K562 (cell line): ENCODE data around the gene OSGEP. TPM values are rescaled to one million over a fixed set of nuclear protein-coding genes. Genes with fewer than 3 reads are reported as not detected.

Source experiments
- ATAC-seq: fragments of 200-7000 bp; cut with Tn5 transposase; 3 replicates; pipeline ENCODE4 v1.9.1; 2020; ENCODE audit warnings: moderate library complexity
- BruUV-seq: library from RNA; stranded (reverse); fragments of 400-500 nt; replicated peaks from 2 replicates; lab custom pipeline; 2021; lab: Mats Ljungman, UMichigan
- CTCF ChIA-PET: fragments of 300-600 bp; formaldehyde crosslinking; extraction: SDS; loops from one replicate; lab custom pipeline; 2021; ENCODE audit warnings: low intra/inter-chr PET ratio; lab: Yijun Ruan, JAX
- POLR2A ChIA-PET: fragments of 300-600, 350-650 bp; sonication (Branson Sonifier 250); formaldehyde crosslinking; extraction: SDS; loops from one replicate; lab custom pipeline; 2021; ENCODE audit warnings: antibody characterized with exemption, inconsistent platforms; lab: Yijun Ruan, JAX
- DNase-seq, 4 experiments: peaks; one replicate each; pipeline versions ENCODE4 v3.0.0 to v3.0.0-alpha.2; 2011 to 2018; ENCODE audit warnings: low spot score in 3 of 4, mixed read lengths in 3 of 4; ENCODE audit errors: extremely low read depth in 1 of 4
- FAIRE-seq: peaks from 2 replicates; lab custom pipeline; 2011; peaks lifted over from hg19 to GRCh38; lab: Jason Lieb, UNC
- H2AFZ ChIP-seq: 2 replicates; pipeline ENCODE4 v1.6.0; 2011; ENCODE audit warnings: low read depth, low read length, control low read depth, inconsistent platforms
- H3K27ac ChIP-seq: fragments of 200-600 bp; 3 replicates; pipeline ENCODE4 v1.8.0; 2011; ENCODE audit warnings: low read depth, mild to moderate bottlenecking, control low read depth, inconsistent platforms, low read length, moderate library complexity, mixed read lengths; ENCODE audit errors: extremely low read depth
- H3K27me3 ChIP-seq, 2 experiments: fragments of 300-600 bp in 1 of 2; 2 replicates in 1 of 2; 3 replicates in 1 of 2; pipeline versions ENCODE4 v1.6.0 to v1.8.0; 2011; ENCODE audit warnings: inconsistent platforms in 2 of 2, low read length in 2 of 2, mild to moderate bottlenecking in 1 of 2, mixed read lengths in 1 of 2, moderate library complexity in 1 of 2; ENCODE audit not compliant: control insufficient read depth in 2 of 2, insufficient read depth in 2 of 2
- H3K36me3 ChIP-seq: fragments of 300-600 bp; 3 replicates; pipeline ENCODE4 v1.8.0; 2011; ENCODE audit warnings: mild to moderate bottlenecking, low read length, inconsistent platforms; ENCODE audit not compliant: control insufficient read depth, insufficient read depth
- H3K4me1 ChIP-seq, 2 experiments: fragments of 200-600 bp in 1 of 2; replicated peaks in 1 of 2; 2 replicates in 1 of 2; 3 replicates in 1 of 2; pipeline versions ENCODE4 v1.5.1 to v1.8.0; 2011; ENCODE audit warnings: inconsistent platforms in 2 of 2, low read length in 2 of 2, mild to moderate bottlenecking in 1 of 2, mixed read lengths in 1 of 2, moderate library complexity in 1 of 2; ENCODE audit not compliant: control insufficient read depth in 2 of 2, insufficient read depth in 2 of 2
- H3K4me2 ChIP-seq: 2 replicates; pipeline ENCODE4 v1.6.1; 2011; ENCODE audit warnings: low read length, control low read depth, inconsistent platforms, mixed read lengths; ENCODE audit not compliant: insufficient read depth
- H3K4me3 ChIP-seq: fragments of 200-600 bp; sonication (generic), shearing (Covaris generic); 2 replicates; pipeline ENCODE4 v1.5.1; 2016; ENCODE audit warnings: control low read depth, inconsistent platforms
- H3K79me2 ChIP-seq: fragments of 200-600 bp; 3 replicates; pipeline ENCODE4 v1.8.0; 2011; ENCODE audit warnings: low read length, inconsistent platforms; ENCODE audit not compliant: control insufficient read depth, insufficient read depth
- H3K9ac ChIP-seq, 2 experiments: 2 replicates each; pipeline versions ENCODE4 v1.6.0 to v1.6.1; 2011; ENCODE audit warnings: low read depth in 2 of 2, low read length in 2 of 2, control low read depth in 1 of 2, inconsistent platforms in 1 of 2, mild to moderate bottlenecking in 1 of 2, mixed read lengths in 1 of 2; ENCODE audit not compliant: insufficient read depth in 1 of 2
- H3K9me1 ChIP-seq: one replicate; pipeline ENCODE4 v1.6.0; 2011; ENCODE audit warnings: inconsistent platforms, mild to moderate bottlenecking, low read length, moderate library complexity; ENCODE audit not compliant: control insufficient read depth, insufficient read depth
- H3K9me3 ChIP-seq: replicated peaks from 2 replicates; pipeline ENCODE4 v1.5.1; 2011; ENCODE audit warnings: low read depth, low read length, inconsistent platforms; ENCODE audit not compliant: control insufficient read depth, insufficient read depth
- H4K20me1 ChIP-seq: replicated peaks from 2 replicates; pipeline ENCODE4 v1.6.1; 2011; ENCODE audit warnings: low read length, inconsistent platforms, mixed read lengths; ENCODE audit not compliant: control insufficient read depth, insufficient read depth
- CBFA2T2 ChIP-seq: fragments of 450-650 bp; conservative IDR thresholded peaks from 2 replicates; pipeline ENCODE4 v1.6.1; 2017; ENCODE audit warnings: mild to moderate bottlenecking
- CBFA2T3 ChIP-seq: fragments of 450-650 bp; IDR thresholded peaks from 2 replicates; pipeline ENCODE4 v1.6.1; 2017
- MEIS2 ChIP-seq: fragments of 450-650 bp; IDR thresholded peaks from 2 replicates; pipeline ENCODE4 v1.6.1; 2014; ENCODE audit warnings: mild to moderate bottlenecking; ENCODE audit not compliant: partially characterized antibody
- SNRNP70 ChIP-seq: fragments of 200-400 bp; formaldehyde crosslinking; optimal IDR thresholded peaks from 2 replicates; pipeline ENCODE3; 2017; ENCODE audit warnings: low read depth, low read length
- TAL1 ChIP-seq: fragments of 450-650 bp; IDR thresholded peaks from 2 replicates; pipeline ENCODE4 v1.6.1; 2016; ENCODE audit warnings: mild to moderate bottlenecking
- TCF3 ChIP-seq: sonication (generic); formaldehyde crosslinking; IDR thresholded peaks from 2 replicates; pipeline ENCODE4 v1.4.0; 2020; ENCODE audit warnings: mild to moderate bottlenecking, missing genetic modification reagents
- ZBED1 ChIP-seq: IDR thresholded peaks from 2 replicates; pipeline ENCODE4 v1.6.1; 2014
- WGBS: fragments of 100-300 bp; shearing (Covaris generic); methylation state at CpG from one replicate; pipeline ENCODE4 v1.1.6; 2016; ENCODE audit warnings: low coverage, mixed read lengths; ENCODE audit not compliant: insufficient coverage; ENCODE audit errors: missing lambda C conversion rate; 5-methylcytosine and 5-hydroxymethylcytosine counted together
- in situ Hi-C: fragments of 300-500 bp; cut with MboI; formaldehyde crosslinking; loops from 4 replicates; pipeline ENCODE4 v1.15.0; 2018; ENCODE audit warnings: inconsistent platforms, mixed read lengths
- intact Hi-C: fragments of 100-400 bp; cut with micrococcal nuclease; formaldehyde crosslinking; loops from 2 replicates; pipeline ENCODE4 v1.14.2; 2022
- polyA plus RNA-seq, 8 experiments: library from polyadenylated mRNA; depleted of rRNA in 4 of 8; stranded (reverse) in 5 of 8; unstranded in 3 of 8; fragments of >200 nt; fragmentation: Nextera tagmentation in 2 of 8; fragmentation: Illumina TruSeq in 1 of 8; extraction: Ambion mirVana in 2 of 8; extraction: Trizol in 1 of 8; gene quantifications; 2 replicates each; pipeline versions ENCODE4 v1.2.1 to v1.2.3, GENCODE V29; 2011 to 2014; ENCODE audit warnings: inconsistent platforms in 1 of 8, missing spikeins in 1 of 8
- total RNA-seq, 7 experiments: library from RNA; depleted of rRNA in 6 of 7; stranded (reverse); fragments of >200 nt in 6 of 7; fragmentation: Illumina TruSeq in 2 of 7; extraction: Trizol in 2 of 7; gene quantifications; 2 replicates each; pipeline versions ENCODE4 v1.2.1 to v1.2.3, GENCODE V29; 2011 to 2021; ENCODE audit warnings: low replicate concordance in 1 of 7
- TF ChIP-seq, protein P1 (sequence below), 2 experiments: IDR thresholded peaks in 1 of 2; conservative IDR thresholded peaks in 1 of 2; 2 replicates each; pipeline ENCODE4 v1.6.1; 2016; ENCODE audit warnings: low read depth in 2 of 2, mild to moderate bottlenecking in 1 of 2, missing compliant biosample characterization in 1 of 2, missing genetic modification characterization in 1 of 2, moderate library complexity in 1 of 2

The OSGEP gene
- total and polyA plus RNA-seq, 9 of the 15 experiments (the other 6 are each of a cell fraction or from before 2014, with no cell fraction given), result 32.1 to 59.2 (median 44.1) TPM

DNA sequence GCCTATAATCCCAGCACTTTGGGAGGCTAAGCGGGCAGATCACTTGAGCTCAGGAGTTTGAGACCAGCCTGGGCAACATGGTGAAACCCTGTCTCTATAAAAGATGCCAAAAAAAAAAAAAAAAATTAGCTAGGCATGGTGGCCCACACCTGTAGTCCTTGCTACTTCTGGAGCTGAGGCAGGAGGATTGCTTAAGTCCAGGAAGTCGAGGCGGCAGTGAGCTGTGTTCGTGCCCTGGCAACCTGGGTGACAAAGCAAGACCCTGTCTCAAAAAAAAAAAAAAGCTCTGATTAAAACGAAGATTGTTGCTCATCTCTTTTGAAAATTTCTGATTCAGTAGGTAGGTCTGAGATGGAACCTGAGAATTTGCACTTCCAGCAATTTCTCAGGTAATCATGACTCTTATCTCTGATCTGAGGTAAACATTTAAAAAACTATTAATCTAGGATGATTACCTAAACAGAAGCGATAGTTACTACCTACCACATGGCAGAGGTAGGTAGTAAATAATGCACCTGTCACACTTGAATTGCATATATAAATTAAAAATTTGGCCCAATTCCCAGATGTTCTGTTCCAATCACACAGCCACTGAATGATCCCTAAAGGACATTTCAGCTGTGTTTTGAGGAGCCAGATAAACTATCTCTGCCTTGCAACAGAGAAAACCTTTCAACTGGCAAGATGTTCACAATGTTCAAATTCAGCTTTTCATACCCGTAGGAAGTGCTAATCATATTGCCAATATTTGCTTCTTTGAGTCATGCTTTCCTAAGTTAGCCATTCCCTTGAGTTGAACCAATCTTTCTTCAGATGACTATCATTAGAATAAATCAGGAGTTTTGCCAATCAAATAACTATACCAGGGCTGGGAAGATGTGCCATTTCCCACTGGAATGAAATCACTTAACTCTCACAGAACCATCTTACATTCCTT lies 37.1 kb downstream of the OSGEP start:
- no peaks in the 10 kb centered on the region for H3K9me3 ChIP-seq
- 44% methylated on average over 3 of the region's 7 CpGs for WGBS
- no peak for TF ChIP-seq ZBED1
- TF ChIP-seq MEIS2, result peak; percentile 52
- TF ChIP-seq CBFA2T2, result 0 out of 2 replicates have a peak, but pooled peaks have one; percentile 5
- TF ChIP-seq CBFA2T3, result peak; percentile 49; the same call in 1 of the 2 replicates
- TF ChIP-seq SNRNP70, result no peak
- peak; percentile 9; the same call in 1 of the 2 replicates for TF ChIP-seq TAL1
- peak; percentile 29; the same call in 1 of the 2 replicates for TF ChIP-seq TCF3 (CRISPR knock-in tag)
- TF ChIP-seq, protein P1, sequence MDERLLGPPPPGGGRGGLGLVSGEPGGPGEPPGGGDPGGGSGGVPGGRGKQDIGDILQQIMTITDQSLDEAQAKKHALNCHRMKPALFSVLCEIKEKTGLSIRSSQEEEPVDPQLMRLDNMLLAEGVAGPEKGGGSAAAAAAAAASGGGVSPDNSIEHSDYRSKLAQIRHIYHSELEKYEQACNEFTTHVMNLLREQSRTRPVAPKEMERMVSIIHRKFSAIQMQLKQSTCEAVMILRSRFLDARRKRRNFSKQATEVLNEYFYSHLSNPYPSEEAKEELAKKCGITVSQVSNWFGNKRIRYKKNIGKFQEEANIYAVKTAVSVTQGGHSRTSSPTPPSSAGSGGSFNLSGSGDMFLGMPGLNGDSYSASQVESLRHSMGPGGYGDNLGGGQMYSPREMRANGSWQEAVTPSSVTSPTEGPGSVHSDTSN (CRISPR knock-in tag; IDR thresholded peaks at IDR 0.05; ENCODE audit: low read depth), result no peak
- TF ChIP-seq, protein P1 (tag; conservative IDR thresholded peaks at IDR 0.05; ENCODE audit: low read depth), result peak; percentile 45
- BruUV-seq, result no TSS peak
- H3K36me3 ChIP-seq, result no peaks in the 10 kb centered on the region
- no peaks in the 10 kb centered on the region for H3K9me1 ChIP-seq
- DNase-seq, result no peak
- no peak overlapping the region for H3K27ac ChIP-seq
- POLR2A ChIA-PET, result no interaction called here
- no peaks in the 10 kb centered on the region for H4K20me1 ChIP-seq
- in situ Hi-C loops, result loop anchor here (10.0 kb wide), 1 partner anchor 187 kb away; no protein-coding TSS in a partner anchor
- intact Hi-C loops, result no loop called here
- H3K4me2 ChIP-seq, result no peak overlapping the region
- peaks cover 6 to 13% of the 10 kb centered on the region in 2 experiments; a peak in 4 of 5 replicates for H3K4me1 ChIP-seq
- no peak for FAIRE-seq
- no peak overlapping the region for H3K4me3 ChIP-seq
- H3K9ac ChIP-seq, result no peak overlapping the region
- no peaks in the 10 kb centered on the region; the same call in 2 of the 3 replicates for H3K79me2 ChIP-seq
- no peak overlapping the region for H2AFZ ChIP-seq
- H3K27me3 ChIP-seq, result no peaks in the 10 kb centered on the region
- CTCF ChIA-PET, result no interaction called here
- no peak for ATAC-seq
